ENCODE results near the gene NXNL1.
A peak's percentile ranks its signal among the peaks of the same experiment; 100 is the strongest.

The NXNL1 gene

GRCh38 chr19:17420475-17420924, 40.2 kb downstream of the NXNL1 start:
- peak in 11 of 58 donors; percentile 6 to 53 (median 21) for DNase-seq

- DNase-seq: peak; percentile 79 to 99 (median 97)
Measured at GRCh38 chr19:17419621-17420474, 40.9 kb downstream of the NXNL1 start, which contains the start of gene MVB12A. MVB12A (plus strand) TSS chr19:17420047; CDS start chr19:17420136, 89 bp downstream.

GRCh38 chr19:17419154-17419620, 41.5 kb downstream of the NXNL1 start:
- no peak for DNase-seq

- DNase-seq: no peak
Measured at GRCh38 chr19:17418710-17419109, 42.0 kb downstream of the NXNL1 start.

- no peak for DNase-seq
Measured at GRCh38 chr19:17415121-17415520, 45.6 kb downstream of the NXNL1 start.

GRCh38 chr19:17414097-17414496, 46.6 kb downstream of the NXNL1 start:
- DNase-seq: no peak

GRCh38 chr19:17411801-17412200, 48.9 kb downstream of the NXNL1 start:
- no peak for DNase-seq

- DNase-seq: no peak
Measured at GRCh38 chr19:17409990-17410389, 50.7 kb downstream of the NXNL1 start.

GRCh38 chr19:17406887-17407196, 53.9 kb downstream of the NXNL1 start:
- no peak for DNase-seq

- DNase-seq: peak in 8 of 58 donors; percentile 1 to 42 (median 14)
Measured at GRCh38 chr19:17406046-17406886, 54.5 kb downstream of the NXNL1 start.
